ENCODE data around the gene MCTP2. TPM values are rescaled to one million over a fixed set of nuclear protein-coding genes. Genes with fewer than 3 reads are reported as not detected.

MCTP2 gene
- total and polyA plus RNA-seq, 2 of the 8 experiments (the other 6 are each of a cell fraction or from before 2014, with no cell fraction given): 3.4 to 4.5 TPM

GRCh38 chr15:94273826-94274225, 42.5 kb downstream of the MCTP2 start:
- no peak overlapping the region for H3K18ac ChIP-seq (ENCODE audit: extremely low read depth, low read length)
- no peak overlapping the region for H2BK5ac ChIP-seq (ENCODE audit: low read depth, low read length)
- no peaks in the 10 kb centered on the region for H3K9me3 ChIP-seq (ENCODE audit: insufficient read depth in 2 of 2, low read depth in 1 of 2, low read length in 1 of 2)
- H3K9ac ChIP-seq (replicated peaks in 1 of 4; ENCODE audit: extremely low read depth in 1 of 4, low read depth in 3 of 4, low read length in 3 of 4): no peak overlapping the region
- no peak overlapping the region for H4K8ac ChIP-seq (ENCODE audit: extremely low read depth, insufficient read depth, low read length)
- H2BK15ac ChIP-seq (ENCODE audit: low read length): no peak overlapping the region
- H3K4me2 ChIP-seq (ENCODE audit: insufficient read depth in 1 of 2, low read depth in 2 of 2, low read length in 2 of 2): no peak overlapping the region
- H4K91ac ChIP-seq (replicated peaks; ENCODE audit: insufficient read length, low read length): no peak overlapping the region
- H2BK20ac ChIP-seq (ENCODE audit: low read length): no peak overlapping the region
- POLR2A ChIA-PET (ENCODE audit: partially characterized antibody): no interaction called here
- H2BK12ac ChIP-seq (ENCODE audit: low read depth, low read length): no peak overlapping the region
- no peaks in the 10 kb centered on the region for H3K23me2 ChIP-seq (ENCODE audit: low read depth, low read length)
- H2AK5ac ChIP-seq (ENCODE audit: low read depth, low read length): no peak overlapping the region
- CTCF ChIA-PET (ENCODE audit: partially characterized antibody): no interaction called here
- no peak overlapping the region for H2AFZ ChIP-seq (ENCODE audit: low read length)
- no peaks in the 10 kb centered on the region for H3K79me2 ChIP-seq (ENCODE audit: control insufficient read depth in 1 of 2, insufficient read depth in 2 of 2, low read length in 2 of 2)
- H3K56ac ChIP-seq (replicated peaks; ENCODE audit: insufficient read length, low read depth, low read length): no peak overlapping the region
- no peaks in the 10 kb centered on the region for H3K27me3 ChIP-seq (replicated peaks in 1 of 4; ENCODE audit: control insufficient read depth in 3 of 4, extremely low read depth in 1 of 4, insufficient read depth in 3 of 4, low read length in 3 of 4)
- DNase-seq (ENCODE audit: low read depth in 1 of 2, low spot score in 2 of 2) (no peak), FAIRE-seq (no peak)
- H3K27ac ChIP-seq (ENCODE audit: low read depth, low read length): no peak overlapping the region
- H2BK120ac ChIP-seq (replicated peaks; ENCODE audit: low read depth, low read length): no peak overlapping the region
- H3K4me3 ChIP-seq (ENCODE audit: extremely low read depth in 1 of 4, insufficient read depth in 2 of 4, low read depth in 3 of 4, low read length in 4 of 4): no peak overlapping the region
- 69% methylated on average over 1 of the region's 1 CpG; no CpG with 5 or more reads in 1 of the 2 experiments for WGBS, 2 experiments (ENCODE audit: extremely low coverage in 1 of 2, insufficient coverage in 1 of 2, insufficient read length in 1 of 2, insufficient replicate concordance in 2 of 2, low coverage in 1 of 2, low lambda C conversion rate in 2 of 2, missing lambda C conversion rate in 1 of 2)
- H3K79me1 ChIP-seq (ENCODE audit: low read depth, low read length): no peaks in the 10 kb centered on the region; the same call in 1 of the 2 replicates
- H3K4me1 ChIP-seq (replicated peaks in 1 of 4; ENCODE audit: control insufficient read depth in 3 of 4, insufficient read depth in 4 of 4, low read length in 3 of 4): no peaks in the 10 kb centered on the region
- H4K5ac ChIP-seq (ENCODE audit: insufficient read length, low read depth, low read length): no peak overlapping the region
- no peaks in the 10 kb centered on the region for H4K20me1 ChIP-seq (replicated peaks in 1 of 2; ENCODE audit: control insufficient read depth in 1 of 2, insufficient read depth in 2 of 2, low read length in 2 of 2)
- no peak for TF ChIP-seq TCF12 (IDR thresholded peaks at IDR 0.05; ENCODE audit: low read depth, low read length)
- TF ChIP-seq RBBP5 (IDR thresholded peaks at IDR 0.05; ENCODE audit: borderline replicate concordance, low read depth, low read length): no peak
- H3K14ac ChIP-seq (ENCODE audit: insufficient read length): no peak overlapping the region
- H3K4ac ChIP-seq (replicated peaks; ENCODE audit: insufficient read length, low read depth, low read length): no peak overlapping the region
- H3K36me3 ChIP-seq (ENCODE audit: control insufficient read depth in 2 of 4, insufficient read depth in 4 of 4, low read length in 3 of 4): no peaks in the 10 kb centered on the region
- H3K23ac ChIP-seq (ENCODE audit: insufficient read length): no peak overlapping the region
